ENCODE results near the gene KCTD15. TPM values are rescaled to one million over a fixed set of nuclear protein-coding genes. Genes with fewer than 3 reads are reported as not detected.

KCTD15 gene
- total RNA-seq, 4 donors from 2014 or later = 153 to 189 (median 171) TPM

- H3K27me3 ChIP-seq = no peaks in the 10 kb centered on the region
- peak in 1 of 2 donors; percentile 32 for DNase-seq (ENCODE audit: low spot score in 2 of 2)
- H3K36me3 ChIP-seq = no peaks in the 10 kb centered on the region
- H3K4me3 ChIP-seq = no peak overlapping the region
- TF ChIP-seq POLR2AphosphoS5 (IDR thresholded peaks at IDR 0.05) = no peak
- TF ChIP-seq EP300 (IDR thresholded peaks at IDR 0.05) = no peak
- TF ChIP-seq CTCF (IDR thresholded peaks at IDR 0.05) = no peak
- TF ChIP-seq POLR2A (IDR thresholded peaks at IDR 0.05) = no peak
- H3K9me3 ChIP-seq = no peaks in the 10 kb centered on the region
- H3K4me1 ChIP-seq = peaks cover 35% of the 10 kb centered on the region
- H3K27ac ChIP-seq = no peak overlapping the region
Observed at GRCh38 chr19:33823341-33823740, 26.7 kb downstream of the KCTD15 start.

GRCh38 chr19:33825556-33825955 is 28.9 kb downstream of the KCTD15 start:
- no peaks in the 10 kb centered on the region for H3K9me3 ChIP-seq
- H3K4me3 ChIP-seq = no peak overlapping the region
- peaks cover 13% of the 10 kb centered on the region for H3K4me1 ChIP-seq
- TF ChIP-seq POLR2AphosphoS5 (IDR thresholded peaks at IDR 0.05) = no peak
- TF ChIP-seq CTCF (IDR thresholded peaks at IDR 0.05) = no peak
- no peak for TF ChIP-seq POLR2A (IDR thresholded peaks at IDR 0.05)
- no peak for TF ChIP-seq EP300 (IDR thresholded peaks at IDR 0.05)
- no peak for DNase-seq (ENCODE audit: low spot score in 2 of 2)
- WGBS = 71% methylated on average over 6 of the region's 6 CpGs
- H3K27me3 ChIP-seq = no peaks in the 10 kb centered on the region
- H3K36me3 ChIP-seq = no peaks in the 10 kb centered on the region
- no peak overlapping the region for H3K27ac ChIP-seq

GRCh38 chr19:33826521-33826920 is 29.9 kb downstream of the KCTD15 start:
- H3K4me1 ChIP-seq = peaks cover 3% of the 10 kb centered on the region
- DNase-seq (ENCODE audit: low spot score in 2 of 2) = peak in 1 of 2 donors; percentile 29
- 86% methylated on average over 7 of the region's 7 CpGs for WGBS
- H3K27me3 ChIP-seq = no peaks in the 10 kb centered on the region
- H3K4me3 ChIP-seq = no peak overlapping the region
- H3K36me3 ChIP-seq = no peaks in the 10 kb centered on the region
- H3K27ac ChIP-seq = no peak overlapping the region
- H3K9me3 ChIP-seq = no peaks in the 10 kb centered on the region
- TF ChIP-seq POLR2A (IDR thresholded peaks at IDR 0.05) = no peak
- TF ChIP-seq CTCF (IDR thresholded peaks at IDR 0.05) = no peak
- TF ChIP-seq EP300 (IDR thresholded peaks at IDR 0.05) = no peak
- TF ChIP-seq POLR2AphosphoS5 (IDR thresholded peaks at IDR 0.05) = no peak

GRCh38 chr19:33828266-33829075 is 31.8 kb downstream of the KCTD15 start:
- H3K9me3 ChIP-seq = no peaks in the 10 kb centered on the region
- H3K36me3 ChIP-seq = no peaks in the 10 kb centered on the region
- no peak for TF ChIP-seq CTCF (IDR thresholded peaks at IDR 0.05)
- no peak for TF ChIP-seq POLR2A (IDR thresholded peaks at IDR 0.05)
- TF ChIP-seq EP300 (IDR thresholded peaks at IDR 0.05) = no peak
- TF ChIP-seq POLR2AphosphoS5 (IDR thresholded peaks at IDR 0.05) = no peak
- no peaks in the 10 kb centered on the region for H3K27me3 ChIP-seq
- H3K4me3 ChIP-seq = no peak overlapping the region
- H3K4me1 ChIP-seq = no peaks in the 10 kb centered on the region
- 86% methylated on average over 13 of the region's 13 CpGs for WGBS
- peak in 1 of 2 donors; percentile 34 for DNase-seq (ENCODE audit: low spot score in 2 of 2)
- H3K27ac ChIP-seq = no peak overlapping the region

- TF ChIP-seq CTCF (IDR thresholded peaks at IDR 0.05) (no peak), POLR2AphosphoS5 (IDR thresholded peaks at IDR 0.05) (no peak), EP300 (IDR thresholded peaks at IDR 0.05) (no peak), POLR2A (IDR thresholded peaks at IDR 0.05) (no peak)
- Histone ChIP-seq H3K4me1 (no peaks in the 10 kb centered on the region), H3K4me3 (no peak overlapping the region), H3K27ac (no peak overlapping the region), H3K27me3 (no peaks in the 10 kb centered on the region), H3K36me3 (no peaks in the 10 kb centered on the region), H3K9me3 (no peaks in the 10 kb centered on the region)
- DNase-seq (ENCODE audit: low spot score in 2 of 2) = no peak
- WGBS = 90% methylated on average over 3 of the region's 3 CpGs
Observed at GRCh38 chr19:33830264-33830663, 33.6 kb downstream of the KCTD15 start.
